ENCODE results near the gene RANBP10.
"Not testable (repeated sequence)": the region's sequence is repeated elsewhere in the genome, so short reads cannot be mapped to it uniquely, and the experiment has no call there.

RANBP10 gene

DNA sequence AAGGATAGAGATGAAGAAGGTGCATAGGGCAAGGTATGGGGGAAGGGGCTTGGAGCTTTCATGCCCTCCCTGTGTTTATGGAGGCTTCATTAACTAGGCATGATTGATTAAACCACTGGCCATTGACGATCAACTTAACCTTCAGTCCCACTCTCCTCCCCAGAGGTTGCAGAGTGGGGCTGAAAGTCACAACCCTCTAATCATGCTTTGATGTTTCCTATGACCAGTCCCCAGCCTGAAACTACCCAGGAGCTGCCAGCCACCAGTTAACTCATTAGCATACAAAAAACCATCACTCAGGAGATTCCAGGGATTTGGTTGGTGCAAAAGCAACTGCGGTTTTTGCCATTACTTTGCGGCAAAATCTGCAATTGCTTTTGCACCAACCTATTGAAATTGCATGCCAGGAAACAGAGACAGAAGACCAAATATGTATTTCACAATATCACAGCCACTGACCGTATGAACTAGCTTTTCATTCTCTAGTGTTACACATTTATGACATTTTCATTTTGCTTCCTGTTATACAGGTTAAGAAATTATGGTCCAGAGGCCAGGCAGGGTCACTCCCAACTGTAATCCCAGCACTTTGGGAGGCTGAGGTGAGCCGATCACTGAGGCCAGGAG is 92.6 kb downstream of the RANBP10 start:
- DNase-seq (ENCODE audit: low read depth), result no peak

DNA sequence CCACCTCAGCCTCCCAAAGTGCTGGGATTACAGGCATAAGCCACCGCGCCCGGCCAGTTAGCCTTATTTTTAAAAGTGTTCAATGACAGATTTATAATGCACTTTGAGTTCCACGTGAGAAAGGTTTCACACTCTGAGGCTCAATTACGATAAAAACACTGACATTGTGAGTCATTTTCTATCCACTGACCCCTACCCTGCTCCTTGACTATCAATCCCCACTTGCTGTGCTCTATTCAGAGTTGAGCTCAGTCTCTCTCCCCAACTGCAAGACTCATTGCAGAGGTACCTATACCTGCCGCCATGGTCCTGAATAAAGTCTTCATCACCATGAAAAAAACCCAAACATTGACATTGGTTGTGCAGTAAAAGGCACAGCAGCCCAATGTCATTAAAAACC is 95.8 kb downstream of the RANBP10 start:
- no peak for DNase-seq (ENCODE audit: low read depth)

- DNase-seq (ENCODE audit: low read depth), result no peak
These were observed 97.3 kb downstream of the RANBP10 start for GRCh38 chr16:67709050-67709449.

GRCh38 chr16:67708368-67708771 is 98.0 kb downstream of the RANBP10 start:
- DNase-seq (ENCODE audit: low read depth), result no peak

GRCh38 chr16:67707790-67708189 is 98.6 kb downstream of the RANBP10 start:
- no peak for DNase-seq (ENCODE audit: low read depth)

GRCh38 chr16:67707210-67707609 is 99.2 kb downstream of the RANBP10 start:
- no peak for DNase-seq (ENCODE audit: low read depth)

DNA sequence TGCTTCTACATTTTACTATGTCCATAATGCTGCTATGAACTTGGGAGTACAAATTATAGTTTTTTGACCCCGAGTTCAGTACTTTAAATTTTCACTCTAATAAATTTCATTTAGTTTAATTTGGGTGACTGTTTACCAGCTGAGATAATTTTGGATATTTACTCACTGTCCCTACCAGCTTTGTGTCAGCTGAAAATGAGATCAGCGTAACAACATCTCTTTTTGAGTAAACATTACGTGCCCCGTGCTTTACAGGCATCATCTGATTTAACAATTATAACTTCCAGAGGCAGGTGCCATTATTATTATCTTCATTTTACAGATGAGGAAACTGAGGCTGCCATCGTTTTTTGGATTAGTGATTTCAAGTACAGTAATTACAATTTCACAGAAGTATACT is 102.2 kb downstream of the RANBP10 start:
- no peak for DNase-seq (ENCODE audit: low read depth)

DNA sequence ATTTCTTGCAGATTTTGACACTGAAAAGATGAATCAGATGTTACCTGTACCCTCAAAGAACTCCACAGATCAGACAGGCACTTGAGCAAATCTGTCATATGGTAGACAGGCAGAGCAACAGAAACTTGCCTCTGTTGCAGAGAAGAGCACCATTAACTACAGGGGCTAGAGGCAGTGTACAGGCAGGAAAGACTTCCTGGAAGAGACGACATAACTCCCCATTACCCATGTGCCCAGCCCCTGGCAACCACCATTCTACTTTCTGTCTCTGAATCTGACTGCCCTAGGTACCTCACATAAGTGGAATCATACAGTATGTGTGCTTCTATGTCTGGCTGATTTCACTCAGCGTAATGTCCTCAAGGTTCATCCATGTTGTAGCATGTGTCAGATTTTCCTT is 102.7 kb downstream of the RANBP10 start:
- DNase-seq (ENCODE audit: low read depth), result no peak

DNA sequence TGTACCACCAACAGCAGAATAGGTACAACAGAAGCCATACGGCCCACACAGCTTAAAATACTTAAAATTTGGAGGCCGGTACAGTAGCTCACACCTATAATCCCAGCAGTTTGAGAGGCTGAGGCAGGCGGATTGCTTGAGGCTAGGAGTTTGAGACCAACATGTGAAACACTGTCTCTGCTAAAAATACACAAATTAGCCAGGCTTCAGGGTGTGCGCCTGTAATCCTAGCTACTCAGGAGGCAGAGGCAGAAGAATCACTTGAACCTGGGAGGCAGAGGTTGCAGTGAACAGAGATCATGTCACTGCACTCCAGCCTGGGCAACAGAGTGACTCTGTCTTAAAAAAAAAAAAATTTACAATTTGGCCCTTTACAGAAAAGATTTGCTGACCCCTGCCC is 104.2 kb downstream of the RANBP10 start:
- DNase-seq (ENCODE audit: low read depth), result no peak

- no peak for DNase-seq (ENCODE audit: low read depth)
These were observed 104.9 kb downstream of the RANBP10 start for GRCh38 chr16:67701420-67701819.

DNA sequence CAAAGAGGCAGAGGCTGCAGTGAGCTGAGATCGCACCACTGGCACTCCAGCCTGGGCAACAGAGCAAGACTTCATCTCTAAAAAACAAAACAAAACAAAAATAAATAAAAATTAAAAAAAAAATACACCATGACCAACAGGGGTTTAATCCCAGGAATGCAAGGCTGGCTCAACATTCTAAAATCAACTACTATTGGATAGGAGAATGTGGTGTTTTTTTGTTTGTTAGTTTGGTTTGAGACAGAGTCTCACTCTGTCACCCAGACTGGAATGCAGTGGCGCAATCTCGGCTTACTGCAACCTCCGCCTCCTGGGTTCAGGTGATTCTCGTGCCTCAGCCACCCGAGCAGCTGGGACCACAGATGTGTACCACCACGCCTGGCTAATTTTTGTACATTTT is 107.1 kb downstream of the RANBP10 start:
- DNase-seq (ENCODE audit: low read depth), result no peak

- no peak for DNase-seq (ENCODE audit: low read depth)
These were observed 108.8 kb downstream of the RANBP10 start for GRCh38 chr16:67697422-67698185.

GRCh38 chr16:67694611-67695010 is 111.7 kb downstream of the RANBP10 start:
- no peak for DNase-seq (ENCODE audit: low read depth)

- not testable (repeated sequence) for DNase-seq (ENCODE audit: low read depth)
These were observed 112.7 kb downstream of the RANBP10 start for GRCh38 chr16:67693517-67694285.

- DNase-seq (ENCODE audit: low read depth), result no peak
These were observed 120.8 kb downstream of the RANBP10 start for GRCh38 chr16:67685388-67686112.

GRCh38 chr16:67683767-67684166 is 122.6 kb downstream of the RANBP10 start:
- no peak for DNase-seq (ENCODE audit: low read depth)

GRCh38 chr16:67679935-67680897 is 126.1 kb downstream of the RANBP10 start:
- DNase-seq (ENCODE audit: low read depth), result no peak

DNA sequence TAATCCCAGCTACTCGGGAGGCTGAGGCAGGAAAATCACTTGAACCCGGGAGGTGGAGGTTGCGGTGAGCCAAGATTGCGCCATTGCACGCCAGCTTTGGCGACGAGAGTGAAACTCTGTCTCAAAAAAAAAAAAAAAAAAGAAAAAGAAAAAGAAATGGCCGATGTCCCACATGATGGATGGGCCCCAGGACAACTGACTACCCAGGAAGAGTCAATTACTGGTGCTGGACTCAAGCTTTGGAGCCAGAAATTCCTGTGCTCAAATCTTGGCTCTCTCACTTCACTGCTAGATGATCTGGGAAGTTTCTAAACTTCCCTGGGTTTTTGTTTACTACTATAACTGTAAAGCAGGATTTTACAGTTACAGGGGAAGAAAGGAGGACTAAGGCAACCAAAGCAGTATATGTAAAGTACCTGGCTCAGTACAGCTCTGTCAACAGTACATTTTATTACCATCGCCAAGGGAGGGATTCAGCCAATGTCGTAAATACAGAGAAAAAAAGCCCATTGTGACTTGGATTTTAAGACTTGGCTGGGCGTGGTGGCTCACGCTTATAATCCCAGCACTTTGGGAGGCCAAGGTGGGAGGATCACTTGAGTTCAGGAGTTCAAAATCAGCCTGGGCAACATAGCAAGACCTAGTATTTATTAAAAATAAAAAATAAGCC is 127.9 kb downstream of the RANBP10 start:
- no peak for DNase-seq (ENCODE audit: low read depth)

- no peak for DNase-seq (ENCODE audit: low read depth)
These were observed 128.6 kb downstream of the RANBP10 start for GRCh38 chr16:67677712-67678111.

DNA sequence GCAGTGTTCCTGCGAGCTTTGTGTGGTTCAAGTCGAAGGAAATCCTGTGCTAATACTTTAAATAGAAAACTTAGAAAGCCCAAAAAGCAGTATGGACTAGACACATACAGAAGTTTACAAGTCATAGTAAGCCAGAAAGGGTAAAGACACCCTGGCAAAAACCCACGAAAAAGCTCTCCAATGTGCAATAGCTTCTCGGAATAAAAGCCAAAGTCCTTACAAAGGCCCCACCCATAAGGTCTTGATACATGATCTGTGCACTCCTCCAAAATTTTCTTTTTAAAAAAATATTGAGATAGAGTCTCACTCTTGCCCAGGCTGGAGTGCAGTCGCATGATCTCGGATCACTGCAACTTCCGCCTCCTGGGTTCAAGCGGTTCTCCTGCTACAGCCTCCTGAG is 129.4 kb downstream of the RANBP10 start:
- no peak for DNase-seq (ENCODE audit: low read depth)

DNA sequence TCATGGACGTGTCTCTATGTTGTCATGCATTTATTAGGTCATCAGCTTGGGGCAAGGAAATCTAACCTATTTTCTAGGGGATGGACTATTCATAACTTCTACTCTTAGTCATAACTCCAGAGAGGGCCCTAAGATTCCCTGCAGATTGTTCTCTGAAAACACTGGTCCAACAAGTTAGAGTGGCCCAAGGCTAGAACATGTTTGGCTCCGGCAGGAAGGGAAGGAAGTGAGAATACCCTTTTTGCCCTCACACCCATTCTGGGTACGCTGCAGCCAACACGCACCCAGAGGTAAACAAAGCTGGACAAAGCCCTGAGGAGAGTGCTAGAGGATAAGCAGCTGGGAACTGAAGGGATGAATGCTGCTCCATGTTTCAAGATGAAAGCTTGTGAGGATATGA is 129.8 kb downstream of the RANBP10 start:
- no peak for DNase-seq (ENCODE audit: low read depth)
